Superior temporal gyrus (tissue), 1 donor: Measurements from ENCODE around the gene SLC12A8.

Experiments
- DNase-seq: peaks from one replicate; pipeline ENCODE4 v3.0.0-alpha.2; 2016; ENCODE audit errors: extremely low spot score

SLC12A8 gene

DNA sequence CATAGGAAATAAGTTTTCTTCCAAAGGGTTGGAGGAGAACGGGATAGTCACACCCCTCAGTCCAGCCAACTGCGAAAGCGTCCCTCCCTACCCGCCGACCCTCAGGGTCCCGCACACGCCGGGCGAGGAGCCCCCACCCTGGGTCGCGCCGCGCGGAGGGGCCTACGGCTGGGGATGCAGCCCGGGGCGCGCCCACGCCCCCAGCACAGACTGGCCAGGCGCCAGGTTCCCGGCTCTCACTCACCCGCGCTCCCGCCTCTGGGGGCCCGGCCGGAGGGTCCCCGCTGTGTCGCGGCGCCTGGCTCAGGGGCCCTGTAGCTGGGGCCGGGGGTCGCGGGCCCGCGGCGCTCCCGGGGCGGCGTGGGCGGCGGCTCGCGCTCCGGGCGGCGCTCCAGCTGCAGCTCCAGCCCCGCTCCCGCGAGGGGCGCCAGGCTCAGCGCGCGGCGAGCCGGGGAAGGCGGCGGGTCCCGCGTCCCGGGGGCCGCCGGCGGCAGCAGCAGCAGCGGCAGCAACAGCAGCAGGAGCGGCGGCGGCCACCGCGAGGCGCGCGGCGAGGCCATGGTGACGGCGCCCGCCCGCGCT lies 157.1 kb downstream of the SLC12A8 start:
- no peak for DNase-seq

DNA sequence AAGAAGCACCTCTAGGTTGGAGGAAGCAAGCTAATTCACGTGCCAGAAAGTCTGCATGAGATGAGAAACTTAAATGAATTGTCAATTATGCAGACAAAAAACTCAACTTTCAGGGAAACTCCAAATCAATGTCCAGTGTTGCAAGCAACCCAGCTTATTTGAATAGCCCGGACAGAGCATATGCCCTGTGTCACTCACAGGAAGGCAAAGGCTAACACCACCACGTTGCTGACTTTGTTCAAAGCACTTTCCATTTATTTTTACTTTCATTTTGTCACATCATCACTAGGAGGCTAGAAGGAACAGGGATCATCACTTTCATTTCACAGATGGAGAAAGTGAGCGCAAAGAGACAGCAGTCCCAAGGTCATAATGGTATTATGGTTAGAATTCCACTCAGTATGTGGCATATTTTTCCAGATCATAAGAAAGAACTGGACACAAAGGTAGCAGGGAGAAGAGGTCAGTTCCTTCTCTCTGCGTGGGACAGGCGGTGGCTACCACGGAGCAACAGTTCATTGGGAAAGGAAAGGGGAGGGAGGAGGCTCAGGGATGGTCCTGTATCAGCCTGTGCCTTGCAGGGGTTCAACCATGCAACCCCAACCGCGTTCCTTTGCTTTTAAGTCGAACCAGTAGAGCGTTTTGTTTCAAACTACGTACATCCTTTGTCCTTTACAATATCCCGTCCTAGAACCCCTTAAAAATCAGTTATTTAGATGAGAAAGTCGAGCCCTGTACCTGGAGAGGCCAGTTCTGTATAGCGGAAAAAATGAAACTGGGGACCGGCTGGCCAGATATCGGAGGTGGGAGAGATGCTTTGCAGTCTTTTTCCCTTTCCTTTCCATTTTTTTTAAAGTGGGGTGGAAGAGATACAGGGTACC lies 157.9 kb downstream of the SLC12A8 start:
- peak; percentile 74 for DNase-seq

GRCh38 chr3:125054062-125054448 lies 158.5 kb downstream of the SLC12A8 start:
- DNase-seq, result no peak

- DNase-seq, result peak; percentile 49
Measured at GRCh38 chr3:125053304-125053699, 159.2 kb downstream of the SLC12A8 start.

GRCh38 chr3:125052624-125053303 lies 159.8 kb downstream of the SLC12A8 start:
- peak; percentile 60 for DNase-seq

GRCh38 chr3:125051715-125052581 lies 160.6 kb downstream of the SLC12A8 start:
- peak; percentile 45 for DNase-seq

DNA sequence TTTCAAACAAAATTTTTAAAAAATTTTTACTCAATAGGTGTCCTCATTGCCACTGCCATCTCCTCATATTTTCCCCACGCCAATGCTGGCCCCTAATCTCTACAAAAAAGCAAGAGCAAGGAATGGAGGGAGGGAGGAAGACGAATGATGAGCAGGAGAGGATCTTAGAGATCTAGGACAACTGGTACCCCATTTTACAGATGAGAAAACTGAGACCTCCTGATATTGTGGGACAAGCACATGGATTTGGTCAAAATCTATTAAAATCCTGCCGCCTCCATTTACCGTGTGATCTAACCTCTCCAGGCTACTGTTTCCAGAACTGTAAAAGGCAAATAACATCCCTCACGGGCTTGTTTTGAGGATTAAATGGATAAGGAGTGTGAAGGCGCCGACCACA lies 161.3 kb downstream of the SLC12A8 start:
- DNase-seq, result no peak

GRCh38 chr3:125050488-125051090 lies 162.0 kb downstream of the SLC12A8 start:
- peak; percentile 29 for DNase-seq

GRCh38 chr3:125048282-125048681 lies 164.3 kb downstream of the SLC12A8 start:
- DNase-seq, result no peak

DNA sequence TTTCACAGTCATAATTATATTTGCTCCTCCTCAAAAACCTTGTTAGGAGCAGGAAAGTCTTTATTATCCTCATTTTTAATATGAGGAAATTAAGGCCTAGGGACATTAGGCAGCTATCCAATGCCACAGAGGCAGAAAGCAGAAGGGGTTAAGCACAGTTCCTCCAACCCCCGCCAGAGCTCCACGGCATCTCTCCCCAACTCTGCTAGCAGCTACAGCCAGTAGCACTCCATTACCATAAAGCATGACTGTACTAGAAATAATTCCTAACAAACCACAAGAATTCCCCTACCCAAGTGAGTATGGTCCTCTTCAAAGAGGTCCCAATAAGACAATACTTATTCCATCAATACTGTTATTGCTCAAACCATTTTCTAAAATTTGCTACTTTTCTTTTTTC lies 166.6 kb downstream of the SLC12A8 start:
- DNase-seq, result peak; percentile 9

DNA sequence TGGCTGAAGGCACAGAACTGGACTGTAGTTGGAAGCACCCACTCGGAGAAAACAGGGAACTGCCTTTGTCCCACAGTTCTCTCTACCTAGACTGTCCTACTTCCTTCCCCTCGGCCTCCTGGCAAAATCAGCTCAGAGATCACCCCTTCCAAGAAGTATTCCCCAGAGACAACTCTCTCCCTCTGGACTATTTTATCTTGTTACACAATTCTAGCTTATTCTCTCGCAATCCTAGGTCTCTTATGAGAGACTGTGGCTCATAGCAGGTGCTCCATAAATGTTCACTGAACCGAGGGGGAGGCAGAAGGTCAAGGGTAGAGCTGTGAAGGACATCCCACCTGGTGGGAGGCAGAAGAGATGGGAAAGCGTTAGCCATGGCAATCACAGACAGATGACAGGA lies 167.4 kb downstream of the SLC12A8 start:
- no peak for DNase-seq

- DNase-seq, result no peak
Measured at GRCh38 chr3:125043599-125044151, 168.9 kb downstream of the SLC12A8 start.

DNA sequence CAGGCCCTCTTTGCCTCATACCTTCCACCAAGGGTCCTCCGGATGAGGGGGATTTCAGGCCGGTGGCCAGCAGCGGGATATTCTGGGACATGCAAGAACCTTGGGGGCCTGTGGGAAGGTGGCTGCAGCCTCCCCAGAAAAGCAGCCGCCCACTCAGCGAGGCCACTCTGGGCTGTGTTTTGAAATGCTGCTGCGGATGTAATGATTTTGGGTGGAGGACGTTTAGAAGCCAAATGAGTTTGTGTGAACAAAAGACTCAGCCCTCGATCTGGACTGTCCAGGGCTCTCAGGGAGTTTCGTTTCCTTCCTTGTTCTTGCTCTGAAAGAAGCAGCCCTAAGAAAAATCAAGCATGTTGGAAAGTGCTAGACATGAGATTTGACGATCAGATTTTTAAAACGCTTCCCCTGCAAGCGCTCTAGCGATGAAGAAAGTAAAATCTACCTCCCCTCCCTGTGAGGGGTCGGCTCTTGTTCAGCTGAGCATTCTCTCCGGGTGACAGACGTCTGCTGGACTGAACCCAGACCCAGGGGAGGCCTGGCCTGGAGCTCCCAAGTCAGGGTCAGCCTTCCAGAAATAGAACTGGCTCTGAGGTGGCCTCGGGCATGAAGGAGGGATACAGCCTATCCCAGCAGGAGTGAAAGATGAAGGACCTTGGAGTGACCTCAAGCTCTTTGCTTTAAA lies 169.7 kb downstream of the SLC12A8 start:
- no peak for DNase-seq

DNA sequence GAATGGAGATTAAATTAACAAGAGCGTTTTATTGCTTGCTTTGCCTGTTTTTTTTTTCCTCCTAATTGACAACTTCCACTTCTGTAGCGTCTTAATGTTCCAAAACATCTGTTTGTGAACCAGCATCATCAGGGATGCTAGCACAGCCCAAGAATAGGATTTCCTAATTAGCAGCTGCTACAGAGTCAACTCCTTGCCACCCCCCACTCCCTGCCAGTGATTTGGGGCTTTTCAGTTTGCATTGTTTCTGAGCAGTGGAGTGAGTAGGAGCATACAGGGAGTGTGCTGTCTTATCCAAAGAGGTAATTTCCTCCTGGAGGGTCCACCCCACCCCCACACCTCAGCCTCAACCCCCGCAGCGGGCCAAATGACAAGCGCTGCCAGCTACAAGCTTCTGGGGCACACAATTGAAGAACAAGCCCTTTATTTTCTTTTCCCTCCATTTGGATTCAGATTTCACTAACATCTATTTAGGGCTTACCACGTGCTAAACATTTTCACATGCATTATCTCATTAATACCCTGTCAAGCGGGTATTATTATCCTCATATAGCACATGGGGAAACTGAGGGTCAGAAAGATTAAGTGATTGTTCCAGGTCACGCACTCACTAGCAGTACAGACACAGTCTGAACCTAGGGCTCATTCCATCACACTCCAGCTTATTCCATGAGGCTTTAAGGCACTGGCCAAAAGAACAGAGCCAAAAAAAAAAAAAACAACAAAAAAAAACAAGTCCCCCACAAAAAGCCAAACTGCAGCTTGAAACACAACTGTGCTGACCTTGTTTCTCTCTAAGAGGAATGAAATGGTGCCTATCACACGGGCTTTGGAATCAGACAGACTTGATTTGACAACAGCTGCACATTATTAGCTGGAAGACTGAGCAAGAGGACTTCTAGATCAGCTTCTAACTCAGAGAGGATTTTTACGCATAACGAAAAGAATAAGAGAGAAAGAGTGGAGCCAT lies 173.1 kb downstream of the SLC12A8 start:
- DNase-seq, result peak; percentile 72

- DNase-seq, result no peak
Measured at GRCh38 chr3:125037498-125038150, 174.9 kb downstream of the SLC12A8 start.

DNA sequence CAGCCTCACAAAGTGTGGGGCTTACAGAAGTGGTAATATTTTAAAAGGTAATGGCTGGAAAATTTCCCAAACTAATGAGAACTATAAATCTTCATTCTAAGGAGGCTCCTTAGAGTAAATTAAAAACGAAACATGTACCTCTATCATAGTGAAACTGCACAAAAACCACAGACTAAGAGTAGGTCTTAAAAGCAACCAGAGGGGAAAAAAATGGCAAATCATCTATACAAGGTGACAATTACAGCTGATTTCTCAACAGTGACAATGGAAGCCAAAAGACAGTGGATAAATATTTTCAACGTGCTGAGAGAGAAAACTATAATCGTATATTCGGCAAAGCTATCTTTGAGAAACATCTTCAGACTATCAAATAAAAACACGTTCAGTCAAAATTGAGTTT lies 177.3 kb downstream of the SLC12A8 start:
- DNase-seq, result no peak

DNA sequence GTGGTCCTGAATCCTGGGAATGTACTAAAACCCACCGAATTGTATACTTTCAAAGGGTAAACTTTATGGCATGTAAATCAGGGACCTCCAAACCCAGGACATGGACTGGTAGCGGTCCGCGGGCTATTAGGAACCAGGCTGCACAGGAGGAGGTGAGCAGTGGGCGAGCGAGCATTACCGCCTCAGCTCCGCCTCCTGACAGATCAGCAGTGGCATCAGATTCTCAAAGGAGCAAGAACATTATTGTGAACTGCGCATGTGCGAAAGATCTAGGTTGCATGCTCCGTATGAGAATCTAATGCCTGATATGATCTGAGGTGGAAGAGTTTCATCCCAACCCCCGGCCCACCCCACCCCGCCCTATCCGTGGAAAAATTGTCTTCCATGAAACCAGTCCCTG lies 178.9 kb downstream of the SLC12A8 start:
- DNase-seq, result no peak

- no peak for DNase-seq
Measured at GRCh38 chr3:125033135-125033534, 179.4 kb downstream of the SLC12A8 start.

GRCh38 chr3:125032683-125033082 lies 179.9 kb downstream of the SLC12A8 start:
- no peak for DNase-seq
